AML-193 (cell line): ENCODE data around the gene IFNAR2.
"Not testable (repeated sequence)": the region's sequence is repeated elsewhere in the genome, so short reads cannot be mapped to it uniquely, and the experiment has no call there.

Source experiments
- DNase-seq, 2 experiments: peaks; one replicate each; lab custom pipeline; 2025; lab: John Stamatoyannopoulos, UW

The IFNAR2 gene

DNA sequence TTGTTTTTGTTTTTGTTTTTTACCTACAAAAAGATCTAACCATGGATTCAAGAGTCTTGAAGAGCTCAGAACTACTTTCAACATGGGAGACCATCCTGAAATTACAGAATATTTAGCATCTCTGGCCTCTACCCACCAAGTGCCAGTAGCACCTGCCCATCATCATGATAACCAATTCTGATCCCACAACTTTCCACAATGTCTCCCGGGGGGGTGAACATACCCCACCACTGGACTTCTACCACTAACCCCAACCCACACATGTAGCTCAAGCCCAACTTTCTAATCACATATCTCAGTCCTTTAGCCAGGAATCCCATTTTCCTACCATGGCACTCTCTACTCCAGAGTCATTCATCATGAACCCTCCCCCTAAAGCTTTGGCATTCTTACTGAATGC lies 15.7 kb upstream of the IFNAR2 start:
- DNase-seq, result no peak

DNA sequence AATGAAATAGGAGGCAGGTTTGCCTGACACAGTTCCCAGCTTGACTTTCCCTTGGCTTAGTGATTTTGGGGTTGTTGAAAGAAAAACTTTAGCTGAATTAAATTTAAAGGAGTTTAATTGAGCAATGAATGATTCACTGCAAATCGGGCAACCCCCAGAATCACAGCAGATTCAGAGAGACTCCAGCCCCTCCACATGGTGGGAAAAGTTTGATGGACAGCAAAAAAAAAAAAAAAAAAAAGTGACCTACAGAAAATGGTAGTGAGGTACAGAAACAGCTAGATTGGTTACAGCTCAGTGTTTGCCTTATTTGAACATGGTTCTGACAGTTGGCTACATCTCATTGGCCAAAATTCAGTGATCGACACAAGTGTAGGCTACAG lies 12.6 kb upstream of the IFNAR2 start:
- no peak for DNase-seq

DNA sequence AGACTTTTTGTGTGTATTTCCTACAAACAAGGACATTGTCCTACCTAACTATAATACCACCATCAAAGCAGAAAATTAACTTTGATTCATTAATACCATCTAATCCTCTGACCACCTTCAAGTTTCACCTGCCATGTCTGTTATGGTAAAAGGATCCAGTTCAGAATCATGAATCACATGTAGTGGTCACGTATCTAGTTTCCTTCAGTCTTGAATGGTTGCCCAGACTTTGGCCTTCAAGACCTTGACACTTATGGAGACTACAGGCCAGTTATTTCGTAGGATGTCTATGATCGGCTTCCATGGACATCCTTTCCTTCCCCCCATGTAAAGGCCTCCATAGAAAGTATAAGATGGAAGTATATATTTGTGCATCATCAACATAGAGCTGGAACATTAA lies 10.4 kb upstream of the IFNAR2 start:
- no peak for DNase-seq

DNA sequence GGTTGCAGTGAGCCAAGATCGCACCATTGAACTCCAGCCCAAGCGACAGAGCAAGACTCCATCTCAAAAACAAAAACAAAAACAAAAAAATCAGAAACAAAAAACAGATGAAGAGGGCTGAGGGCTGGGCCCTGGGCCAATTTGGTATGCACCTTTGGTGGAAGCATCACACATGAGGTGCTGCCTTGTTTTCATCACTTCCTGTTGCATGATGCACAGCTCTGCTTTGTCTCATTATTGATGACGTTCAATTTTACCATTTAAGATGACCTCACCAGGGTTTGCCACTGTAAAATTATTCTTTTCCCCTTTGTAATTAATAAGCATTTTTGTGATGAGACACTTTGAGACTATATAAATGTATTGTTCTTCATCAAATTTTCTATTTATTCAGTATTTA lies 9.8 kb upstream of the IFNAR2 start:
- no peak for DNase-seq

DNA sequence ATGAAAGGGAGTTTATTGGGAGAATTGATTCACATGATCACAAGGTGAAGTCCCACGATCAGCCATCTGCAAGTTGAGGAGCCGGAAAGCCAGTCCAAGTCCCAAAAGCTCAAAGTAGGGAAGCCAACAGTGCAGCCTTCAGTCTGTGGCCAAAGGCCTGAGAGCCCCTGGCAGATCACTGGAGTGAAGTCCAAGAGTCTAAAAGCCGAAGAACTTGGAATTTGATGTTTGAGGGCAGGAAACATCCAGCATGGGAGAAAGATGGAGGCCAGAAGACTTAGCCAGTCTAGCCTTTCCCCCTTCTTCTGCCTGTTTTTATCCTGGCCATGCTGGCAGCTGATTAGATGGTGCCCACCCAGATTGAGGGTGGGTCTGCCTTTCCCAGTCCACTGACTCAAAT lies 4.4 kb upstream of the IFNAR2 start:
- not testable (repeated sequence) for DNase-seq

DNA sequence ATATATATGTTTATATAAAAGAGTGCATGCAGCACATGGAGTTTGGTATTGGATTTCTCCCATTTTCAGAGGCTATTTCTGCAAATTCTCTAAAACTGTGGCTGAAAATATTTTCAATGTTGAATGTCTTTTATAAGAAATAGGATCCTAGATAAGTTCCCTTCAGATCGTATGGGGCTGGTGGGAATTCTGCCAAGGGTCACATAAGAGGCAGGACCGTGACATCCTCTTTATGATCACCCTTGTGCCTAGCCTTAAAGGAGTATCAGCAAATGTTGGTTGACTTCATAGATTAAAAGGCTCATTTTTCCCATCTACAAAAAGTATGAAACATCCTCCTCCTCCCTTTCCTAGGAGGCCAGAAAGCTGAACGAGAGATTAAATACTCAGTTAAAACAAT lies 1.3 kb upstream of the IFNAR2 start:
- DNase-seq, result no peak

DNA sequence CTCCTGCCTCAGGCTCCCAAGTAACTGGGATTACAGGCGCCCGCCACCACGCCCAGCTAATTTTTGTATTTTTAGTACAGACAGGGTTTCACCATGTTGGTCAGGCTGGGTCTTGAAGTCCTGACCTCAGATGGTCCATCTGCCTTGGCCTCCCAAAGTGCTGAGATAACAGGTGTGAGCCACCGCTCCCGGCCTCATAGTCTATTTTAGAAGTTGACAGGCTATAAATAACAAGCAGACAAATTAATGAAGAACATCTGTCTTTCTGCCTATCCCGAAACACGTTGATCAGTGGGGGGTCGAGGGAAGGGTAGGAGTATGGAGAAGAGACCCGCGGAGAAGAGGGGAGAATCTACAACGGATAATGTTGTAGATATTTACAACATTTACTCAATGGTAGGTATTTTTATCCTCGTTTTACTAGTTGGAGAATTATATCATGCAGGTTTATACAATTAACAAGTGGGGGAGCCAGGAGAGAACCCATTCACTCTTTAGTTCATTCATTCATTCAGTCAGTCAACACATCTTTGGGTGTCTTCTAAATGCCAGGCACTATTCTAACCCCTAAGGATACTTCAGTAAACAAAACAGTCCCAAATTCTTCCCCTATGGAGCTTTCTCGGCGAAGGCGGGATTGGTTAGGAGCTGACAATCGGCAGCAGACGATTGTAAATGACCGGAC lies 497 bp upstream of the IFNAR2 start:
- DNase-seq, result no peak

DNA sequence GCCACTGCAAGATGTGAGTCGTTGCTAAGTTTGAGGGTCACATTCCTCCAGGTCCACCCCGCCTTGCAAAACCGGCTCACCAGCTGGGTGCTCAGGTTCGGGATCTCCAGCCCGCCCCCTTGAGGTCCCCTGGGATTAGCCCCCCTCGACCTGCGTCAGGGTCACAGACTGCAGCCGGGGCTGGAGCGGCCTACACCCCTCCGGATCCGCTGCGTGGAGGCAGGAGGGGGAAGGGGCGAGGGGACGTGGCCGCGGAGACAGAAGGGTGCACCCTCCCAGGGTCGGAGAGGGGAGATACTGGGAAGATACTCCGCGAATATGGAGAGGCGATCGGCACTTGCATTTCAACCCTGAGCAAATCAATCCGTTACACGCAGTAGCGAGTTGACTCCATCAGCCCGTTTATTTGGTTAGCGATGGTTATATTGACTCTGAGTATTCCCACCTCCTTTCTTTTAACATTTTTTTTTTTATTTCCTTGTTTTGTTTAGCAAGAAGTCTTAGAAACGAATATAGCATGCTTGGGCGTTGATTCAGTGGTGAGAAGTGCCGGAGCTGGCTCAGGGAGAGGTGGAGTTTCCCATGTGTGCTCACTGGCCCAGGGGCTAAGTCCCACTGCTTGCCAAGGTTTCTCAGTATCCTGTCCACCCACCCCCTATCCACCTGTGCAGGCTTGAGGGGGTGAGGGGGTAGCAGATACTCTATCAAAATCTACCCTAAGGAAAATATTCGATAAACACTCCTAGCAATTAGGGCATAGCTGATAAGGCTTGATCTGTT lies 997 bp downstream of the IFNAR2 start:
- peak in 1 of 2 experiments; percentile 8 for DNase-seq

DNA sequence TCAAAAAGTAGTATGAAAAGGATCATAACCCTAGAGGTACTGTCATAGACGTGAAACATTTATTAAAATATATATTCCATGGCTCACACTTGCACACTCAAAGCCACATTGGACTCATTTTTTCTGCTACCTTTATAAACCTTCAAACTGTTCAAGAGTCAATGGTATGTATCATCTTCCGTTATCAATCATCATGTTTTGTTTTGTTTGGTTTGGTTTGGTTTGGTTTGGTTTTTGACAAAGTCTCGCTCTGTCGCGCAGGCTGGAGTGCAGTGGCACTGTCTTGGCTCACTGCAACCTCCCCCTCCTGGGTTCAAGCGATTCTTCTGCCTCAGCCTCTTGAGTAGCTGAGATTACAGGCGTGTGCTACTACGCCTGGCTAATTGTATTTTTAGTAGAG lies 1.8 kb downstream of the IFNAR2 start:
- no peak for DNase-seq

DNA sequence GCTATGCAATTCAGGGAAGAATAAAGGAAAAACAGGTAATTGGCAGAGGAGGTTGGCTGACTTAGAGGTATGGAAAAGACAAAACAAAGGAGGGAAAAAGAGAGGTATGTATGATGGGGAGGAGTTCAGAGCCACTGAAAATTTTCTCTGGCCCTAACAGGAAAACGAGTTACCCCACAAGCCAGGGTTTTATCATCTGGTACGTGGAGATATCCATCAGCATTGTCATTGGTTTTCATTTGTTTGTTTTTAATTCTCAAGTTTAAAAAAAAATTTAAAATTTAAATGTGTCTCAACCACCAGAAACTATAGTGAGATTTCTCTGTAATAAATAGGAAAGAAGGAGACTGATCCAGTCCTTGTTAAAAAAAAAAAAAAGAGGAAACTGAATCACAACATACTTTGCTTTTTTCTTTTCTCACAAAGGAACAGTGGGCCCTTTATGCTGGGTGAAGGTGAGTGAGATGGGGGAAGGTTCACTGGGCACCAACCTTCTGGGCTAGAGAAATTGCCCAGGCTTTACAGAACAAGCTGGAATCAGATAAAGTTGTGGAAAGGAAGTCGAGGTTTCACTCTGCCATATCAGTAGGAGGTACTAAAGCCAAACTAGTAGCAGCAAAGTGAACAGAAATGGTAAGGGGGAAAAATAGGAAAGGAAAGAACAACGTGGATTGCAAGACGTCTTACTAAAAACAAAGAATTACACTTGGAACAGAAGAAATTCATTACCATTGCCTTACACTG lies 2.7 kb downstream of the IFNAR2 start:
- no peak for DNase-seq

DNA sequence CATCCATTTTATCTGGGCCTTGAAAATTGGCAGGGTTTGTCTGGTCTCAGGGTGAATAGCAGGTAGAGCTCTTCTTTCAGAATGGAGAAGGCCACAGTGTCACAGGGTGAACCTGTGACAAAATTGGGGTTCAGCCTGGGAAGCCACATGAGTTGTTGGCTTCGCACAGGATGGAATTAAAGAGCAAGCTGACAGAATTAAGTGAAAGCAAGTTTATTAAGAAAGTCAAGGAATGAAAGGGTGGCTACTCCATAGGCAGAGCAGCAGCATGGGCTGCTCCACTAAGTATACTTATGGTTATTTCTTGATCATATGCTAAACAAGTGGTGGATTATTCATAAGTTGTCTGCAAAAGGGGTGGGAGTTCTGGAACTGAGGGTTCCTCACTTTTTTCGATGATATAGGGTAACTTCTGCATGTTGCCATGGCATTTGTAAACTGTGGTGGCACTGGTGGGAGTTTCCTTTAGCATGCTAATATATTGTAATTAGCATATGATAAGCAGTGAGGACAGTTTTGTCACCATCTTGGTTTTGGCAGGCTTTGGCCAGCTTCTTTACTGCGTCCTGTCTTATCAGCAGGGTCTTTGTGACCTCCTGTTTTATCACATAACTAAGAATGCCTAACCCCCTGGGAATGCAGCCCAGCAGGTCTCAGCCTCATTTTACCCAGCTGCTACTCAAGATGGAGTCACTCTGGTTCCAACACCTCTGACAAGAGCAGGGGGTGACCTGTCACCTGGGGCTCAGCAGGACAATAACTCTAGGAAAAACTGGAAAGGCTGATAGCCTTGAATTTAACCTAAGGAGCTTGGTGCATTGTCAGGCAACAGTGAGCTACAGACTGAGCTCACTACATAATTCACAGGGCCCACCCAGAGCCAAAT lies 5.1 kb downstream of the IFNAR2 start:
- no peak for DNase-seq

DNA sequence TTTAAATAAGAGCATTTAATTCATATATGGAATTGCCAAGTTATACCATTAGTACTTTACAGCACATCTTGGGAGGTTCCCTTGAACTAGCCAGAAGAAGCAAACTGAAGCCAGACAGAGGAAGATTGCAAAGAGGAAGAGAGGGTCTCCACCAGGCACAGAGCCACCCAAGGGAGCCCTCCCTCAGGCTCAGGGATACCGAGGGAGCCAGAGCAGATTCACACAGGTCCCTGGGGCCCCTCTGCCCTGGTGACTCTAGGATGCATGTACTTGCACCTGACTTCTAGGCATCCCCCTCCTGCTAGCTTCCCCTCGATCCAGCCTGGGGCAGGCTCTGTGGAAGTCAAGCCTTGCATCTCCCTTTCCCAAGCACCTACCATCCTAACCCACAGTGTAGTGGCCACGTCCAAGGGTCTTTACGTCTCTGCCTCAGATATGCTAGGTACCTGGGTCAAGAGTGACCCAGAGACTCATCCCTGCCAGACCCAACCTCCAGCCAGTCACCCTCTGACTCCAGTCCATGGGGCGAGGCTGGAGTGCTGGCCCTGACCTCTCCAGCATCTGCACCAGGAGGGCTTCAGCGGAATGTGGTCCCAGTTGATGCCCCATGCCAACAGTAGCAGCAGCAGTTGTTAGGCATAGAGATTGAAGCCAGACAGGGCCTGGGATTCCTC lies 6.4 kb downstream of the IFNAR2 start:
- DNase-seq, result no peak

DNA sequence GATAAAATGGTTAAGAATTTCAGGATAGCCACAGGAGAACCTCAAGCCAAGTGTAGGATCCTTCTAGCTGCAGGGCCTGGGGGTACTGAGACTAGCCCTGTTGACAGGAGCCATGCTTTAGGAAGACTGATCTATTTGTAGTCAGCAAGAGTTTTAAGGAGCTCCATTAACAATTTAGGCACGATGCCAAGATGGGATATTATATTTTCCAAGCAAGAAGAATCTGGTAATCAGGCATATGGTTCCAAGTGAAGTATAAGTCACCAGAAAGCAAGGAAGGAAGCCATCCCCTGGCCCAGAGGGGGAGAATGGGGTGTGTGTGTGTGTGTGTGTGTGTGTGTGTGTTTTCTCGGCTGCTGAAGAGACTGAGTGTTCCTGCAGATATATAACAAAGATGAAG lies 7.0 kb downstream of the IFNAR2 start:
- DNase-seq, result no peak

DNA sequence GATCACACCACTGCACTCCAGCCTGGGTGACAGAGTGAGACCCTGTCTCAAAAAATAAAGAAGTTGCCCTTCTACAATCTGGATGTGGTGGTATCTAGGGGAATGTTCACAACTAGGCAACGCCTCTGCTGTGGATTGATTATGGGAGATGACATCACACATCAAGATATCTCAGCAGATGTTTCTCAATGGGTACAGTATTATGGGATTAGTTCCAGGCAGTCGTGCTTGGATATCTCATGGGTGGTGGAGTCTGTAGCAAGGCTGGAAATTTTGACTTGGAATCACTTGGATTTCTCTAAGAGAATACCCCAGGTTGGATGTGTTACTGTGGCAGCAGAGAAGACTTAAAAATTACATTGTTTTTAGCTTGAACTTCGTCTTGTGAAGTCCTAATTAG lies 7.7 kb downstream of the IFNAR2 start:
- DNase-seq, result no peak

DNA sequence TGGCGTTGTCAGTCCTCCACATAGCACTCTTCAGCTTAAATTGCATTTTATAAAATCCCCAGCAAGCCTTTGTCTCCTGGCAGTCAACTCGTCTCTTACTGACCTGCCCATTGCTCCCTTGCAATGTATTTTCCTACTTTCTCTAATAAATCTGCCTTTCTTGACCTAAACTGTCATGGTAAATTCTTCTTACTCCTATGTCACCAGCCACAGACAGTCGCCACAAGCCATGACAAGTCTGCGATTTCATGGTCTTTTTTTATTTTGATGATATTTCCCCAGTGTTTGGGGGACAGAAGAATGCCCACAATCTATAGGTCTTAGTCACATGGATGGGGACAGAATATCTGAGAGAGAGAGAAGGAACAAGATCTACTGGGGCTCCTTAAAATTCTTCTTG lies 8.4 kb downstream of the IFNAR2 start:
- no peak for DNase-seq

DNA sequence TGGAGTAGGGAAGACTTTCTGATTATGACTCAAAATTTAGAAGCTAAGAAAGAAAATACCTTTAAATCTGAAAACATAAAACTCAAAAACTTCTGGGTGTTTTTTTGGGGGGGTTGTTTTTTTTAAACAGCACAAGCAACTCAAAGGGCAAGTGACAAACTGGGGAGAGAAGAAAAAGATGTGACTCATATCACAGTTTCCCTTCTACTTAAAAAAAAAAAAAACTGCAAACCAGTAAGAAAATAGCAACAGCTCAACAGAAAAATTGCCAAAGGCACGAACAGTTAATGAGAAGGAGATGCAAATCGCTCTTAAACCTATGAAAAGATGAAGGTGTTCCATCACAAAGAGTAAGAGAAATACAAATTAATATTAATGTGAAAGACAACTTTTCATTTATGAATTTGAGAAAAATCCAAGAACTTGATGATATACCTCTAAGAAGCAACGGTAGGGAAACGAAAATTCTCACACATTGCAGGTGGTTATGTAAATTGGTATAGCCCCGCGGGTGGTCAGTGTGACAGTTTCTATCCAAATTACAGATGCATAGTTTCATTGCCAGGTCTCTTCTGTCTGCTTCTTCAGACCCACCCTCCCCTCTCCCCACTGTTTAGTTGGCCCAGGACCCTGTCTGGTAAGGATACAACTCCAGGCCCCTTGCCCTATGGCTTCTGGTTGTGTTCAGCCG lies 9.0 kb downstream of the IFNAR2 start:
- DNase-seq, result peak in 1 of 2 experiments; percentile 13

DNA sequence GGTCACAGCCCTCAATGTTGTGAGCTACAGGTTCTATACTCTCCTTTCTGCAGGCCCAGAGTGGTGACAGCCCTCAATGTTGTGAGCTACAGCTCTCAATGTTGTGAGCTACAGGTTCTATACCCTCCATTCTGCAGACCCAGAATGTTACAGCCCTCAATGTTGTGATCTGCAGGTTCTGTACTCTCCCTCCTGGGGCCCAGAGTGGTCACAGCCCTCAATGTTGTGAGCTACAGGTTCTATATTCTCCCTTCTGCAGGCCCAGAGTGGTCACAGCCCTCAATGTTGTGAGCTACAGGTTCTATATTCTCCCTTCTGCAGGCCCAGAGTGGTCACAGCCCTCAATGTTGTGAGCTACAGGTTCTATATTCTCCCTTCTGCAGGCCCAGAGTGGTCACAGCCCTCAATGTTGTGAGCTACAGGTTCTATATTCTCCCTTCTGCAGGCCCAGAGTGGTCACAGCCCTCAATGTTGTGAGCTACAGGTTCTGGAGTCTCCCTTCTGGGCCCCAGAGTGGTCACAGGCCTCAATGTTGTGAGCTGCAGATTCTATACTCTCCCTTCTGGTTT lies 9.9 kb downstream of the IFNAR2 start:
- not testable (repeated sequence) for DNase-seq

DNA sequence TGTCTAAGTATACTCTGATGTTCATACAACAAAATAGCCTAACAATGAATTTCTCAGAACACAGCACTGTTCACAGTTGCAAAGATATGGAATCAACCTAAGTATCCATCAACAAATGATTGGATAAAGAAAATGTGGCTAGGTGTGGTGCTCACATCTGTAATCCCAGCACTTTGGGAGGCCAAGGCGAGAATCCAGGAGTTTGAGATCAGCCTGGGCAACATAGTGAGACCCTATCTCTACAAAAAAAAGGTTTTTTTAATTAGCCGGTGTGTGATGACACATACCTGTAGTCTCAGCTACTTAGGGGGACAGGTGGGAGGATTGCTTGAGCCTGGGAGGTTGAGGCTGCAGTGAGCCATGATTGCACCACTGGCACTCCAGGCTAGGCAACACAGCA lies 10.7 kb downstream of the IFNAR2 start:
- DNase-seq, result no peak

DNA sequence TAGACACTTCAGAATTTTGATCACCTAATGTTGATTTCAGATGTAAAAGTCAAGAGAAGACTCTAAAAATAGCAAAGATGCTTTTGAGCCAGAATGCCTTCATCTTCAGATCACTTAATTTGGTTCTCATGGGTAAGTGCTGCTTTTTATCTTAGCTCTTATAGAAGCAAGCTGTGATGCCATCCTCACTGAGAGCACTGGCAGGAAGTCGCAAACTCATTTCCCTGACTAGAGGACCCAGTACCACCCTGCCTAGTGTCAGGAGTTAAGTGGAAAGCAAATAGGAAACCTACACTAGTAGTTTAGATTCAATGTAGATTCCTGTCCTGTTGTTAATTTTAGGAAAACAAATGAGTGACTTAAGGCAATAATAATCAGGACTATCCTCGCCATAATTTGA lies 12.1 kb downstream of the IFNAR2 start:
- no peak for DNase-seq

DNA sequence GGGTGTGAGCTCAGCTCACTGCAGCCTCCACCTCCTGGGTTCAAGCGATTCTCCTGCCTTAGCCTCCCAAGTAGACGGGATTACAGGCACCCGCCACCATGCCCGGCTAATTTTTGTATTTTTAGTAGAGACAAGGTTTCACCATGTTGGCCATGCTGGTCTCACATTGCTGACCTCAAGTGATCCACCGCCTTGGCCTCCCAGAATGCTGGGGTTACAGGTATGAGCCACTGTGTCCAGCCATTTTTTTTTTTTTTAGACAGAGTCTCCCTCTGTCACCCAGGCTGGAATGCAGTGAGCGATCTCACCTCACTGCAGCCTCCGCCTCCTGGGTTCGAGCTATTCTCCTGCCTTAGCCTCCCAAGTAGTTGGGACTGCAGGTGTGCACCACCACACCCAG lies 13.1 kb downstream of the IFNAR2 start:
- DNase-seq, result not testable (repeated sequence)
